Naive thymus-derived CD8-positive, alpha-beta T cell (primary cell): Measurements from ENCODE around the gene TPPP3. TPM values are rescaled to one million over a fixed set of nuclear protein-coding genes. Genes with fewer than 3 reads are reported as not detected.

Experiments used
- ATAC-seq, 2 donors: fragments of 150-1000 bp; cut with Tn5 transposase in 1 of 2; sonication (Bioruptor Pico), chemical (Tn5 transposase) in 1 of 2; 1 replicate in 1 of 2; 2 replicates in 1 of 2; pipeline ENCODE4 v1.10.0; 2021; ENCODE audit warnings: mild to moderate bottlenecking in 2 of 2, moderate library complexity in 2 of 2
- POLR2A ChIA-PET: fragments of 350-600 bp; sonication (Branson Sonifier 250); formaldehyde crosslinking; loops from one replicate; lab custom pipeline; 2021; ENCODE audit warnings: antibody characterized with exemption; lab: Charles Lee
- DNase-seq, 10 donors: peaks; one replicate each; pipeline versions ENCODE4 v3.0.0 to v3.0.0-alpha.2; 2020 to 2022
- H3K27ac Mint-ChIP-seq, 10 donors: one replicate each; pipeline ENCODE4 v1.8.0; 2020 to 2022; ENCODE audit warnings: mild to moderate bottlenecking in 10 of 10, mixed read lengths in 10 of 10, moderate library complexity in 4 of 10, inconsistent platforms in 1 of 10
- H3K27me3 Mint-ChIP-seq, 5 donors: one replicate each; pipeline ENCODE4 v1.8.0; 2021 to 2022; ENCODE audit warnings: mixed read lengths in 5 of 5
- H3K36me3 Mint-ChIP-seq, 3 donors: one replicate each; pipeline ENCODE4 v1.8.0; 2020 to 2022; ENCODE audit warnings: mixed read lengths in 3 of 3, mild to moderate bottlenecking in 2 of 3, inconsistent platforms in 1 of 3
- H3K4me1 Mint-ChIP-seq, 4 donors: one replicate each; pipeline ENCODE4 v1.8.0; 2021 to 2022; ENCODE audit warnings: mixed read lengths in 4 of 4
- H3K4me3 Mint-ChIP-seq, 10 donors: one replicate each; pipeline ENCODE4 v1.8.0; 2020 to 2022; ENCODE audit warnings: mild to moderate bottlenecking in 10 of 10, mixed read lengths in 10 of 10, moderate library complexity in 6 of 10, inconsistent platforms in 1 of 10
- H3K9me3 Mint-ChIP-seq, 9 donors: one replicate each; pipeline ENCODE4 v1.8.0; 2020 to 2022; ENCODE audit warnings: mixed read lengths in 9 of 9, mild to moderate bottlenecking in 3 of 9, inconsistent platforms in 1 of 9, moderate library complexity in 1 of 9
- polyA plus RNA-seq, 3 donors: library from polyadenylated mRNA; unstranded; fragments of 300-500 nt; fragmentation: Illumina TruSeq; gene quantifications; one replicate each; pipeline ENCODE4 v1.2.3, GENCODE V29; 2021
- total RNA-seq, 8 experiments: library from RNA in 2 of 8; stranded (reverse) in 2 of 8; gene quantifications; one replicate each; pipeline ENCODE4 v1.2.3 and lab custom pipeline; 2021 to 2026

Gene TPPP3
- total RNA-seq (not detected), polyA plus RNA-seq (not detected), total RNA-seq (lab: John Stamatoyannopoulos, UW) (0 to 0.19 (median 0) reads per million in 6 experiments)

GRCh38 chr16:67393111-67393787, at the start of gene TPPP3:
TSS of gene TPPP3 (minus strand) at chr16:67393498. CDS start at chr16:67391111, 2,387 bp downstream.
- H3K27me3 Mint-ChIP-seq = peaks cover 5 to 45% (median 19%) of the 10 kb centered on the region in 5 donors
- no peaks in the 10 kb centered on the region for H3K9me3 Mint-ChIP-seq
- H3K4me3 Mint-ChIP-seq = peak within 1 kb of the TSS; percentile 48 to 92 (median 70)
- H3K27ac Mint-ChIP-seq = peak within 1 kb of the TSS in 3 of 10 donors; percentile 53 to 78 (median 67)
- ATAC-seq = peak; percentile 71 to 72
- POLR2A ChIA-PET = no interaction called here
- H3K36me3 Mint-ChIP-seq = peaks cover 0 to 2% (median 0%) of the 10 kb centered on the region in 3 donors
- H3K4me1 Mint-ChIP-seq = peaks cover 9 to 25% (median 10%) of the 10 kb centered on the region in 4 donors
- DNase-seq = peak in 6 of 10 donors; percentile 12 to 72 (median 31)

- peaks cover 0 to 54% (median 2%) of the 10 kb centered on the region in 3 donors for H3K36me3 Mint-ChIP-seq
- no peak overlapping the region for H3K27ac Mint-ChIP-seq
- H3K4me1 Mint-ChIP-seq = peaks cover 0 to 10% (median 6%) of the 10 kb centered on the region in 4 donors
- POLR2A ChIA-PET = no interaction called here
- no peak for DNase-seq
- no peak for ATAC-seq
- H3K27me3 Mint-ChIP-seq = no peaks in the 10 kb centered on the region
- no peaks in the 10 kb centered on the region for H3K9me3 Mint-ChIP-seq
- no peak overlapping the region for H3K4me3 Mint-ChIP-seq
Measured at GRCh38 chr16:67442581-67443255, 49.4 kb upstream of the TPPP3 start.

GRCh38 chr16:67441907-67442306, 48.6 kb upstream of the TPPP3 start:
- Mint-ChIP-seq H3K27ac (peak overlapping the region in 4 of 10 donors; percentile 27 to 81 (median 54)), H3K27me3 (no peaks in the 10 kb centered on the region), H3K36me3 (peaks cover 0 to 49% (median 2%) of the 10 kb centered on the region in 3 donors), H3K4me3 (no peak overlapping the region), H3K9me3 (no peaks in the 10 kb centered on the region), H3K4me1 (peaks cover 0 to 7% (median 5%) of the 10 kb centered on the region in 4 donors)
- POLR2A ChIA-PET = no interaction called here
- ATAC-seq (no peak), DNase-seq (no peak)

GRCh38 chr16:67441271-67441753, 48.0 kb upstream of the TPPP3 start:
- DNase-seq (no peak), ATAC-seq (no peak)
- H3K4me3 Mint-ChIP-seq = no peak overlapping the region
- no peaks in the 10 kb centered on the region for H3K9me3 Mint-ChIP-seq
- H3K27me3 Mint-ChIP-seq = no peaks in the 10 kb centered on the region
- H3K36me3 Mint-ChIP-seq = peaks cover 0 to 45% (median 2%) of the 10 kb centered on the region in 3 donors
- peaks cover 0 to 5% (median under 1%) of the 10 kb centered on the region in 4 donors for H3K4me1 Mint-ChIP-seq
- POLR2A ChIA-PET = interaction anchor here (1.0 kb wide), 1 partner anchor 39 kb away, joined by 3 read pairs; the partner anchor contains the start of gene ATP6V0D1
- H3K27ac Mint-ChIP-seq = no peak overlapping the region

- DNase-seq (no peak), ATAC-seq (no peak)
- H3K4me1 Mint-ChIP-seq = peaks cover 0 to 3% (median 0%) of the 10 kb centered on the region in 4 donors
- no peak overlapping the region for H3K4me3 Mint-ChIP-seq
- no peak overlapping the region for H3K27ac Mint-ChIP-seq
- peaks cover 0 to 39% (median 2%) of the 10 kb centered on the region in 3 donors for H3K36me3 Mint-ChIP-seq
- no peaks in the 10 kb centered on the region for H3K9me3 Mint-ChIP-seq
- POLR2A ChIA-PET = no interaction called here
- no peaks in the 10 kb centered on the region for H3K27me3 Mint-ChIP-seq
Measured at GRCh38 chr16:67438824-67439393, 45.6 kb upstream of the TPPP3 start.

- ATAC-seq (no peak), DNase-seq (no peak)
- H3K27me3 Mint-ChIP-seq = no peaks in the 10 kb centered on the region
- H3K27ac Mint-ChIP-seq = peak overlapping the region in 1 of 10 donors; percentile 65
- H3K36me3 Mint-ChIP-seq = peaks cover 0 to 36% (median 2%) of the 10 kb centered on the region in 3 donors
- peaks cover 0 to 3% (median 0%) of the 10 kb centered on the region in 4 donors for H3K4me1 Mint-ChIP-seq
- no peaks in the 10 kb centered on the region for H3K9me3 Mint-ChIP-seq
- no peak overlapping the region for H3K4me3 Mint-ChIP-seq
- POLR2A ChIA-PET = no interaction called here
Measured at GRCh38 chr16:67438098-67438791, 44.9 kb upstream of the TPPP3 start.

GRCh38 chr16:67437513-67437912, 44.2 kb upstream of the TPPP3 start:
- no peaks in the 10 kb centered on the region for H3K9me3 Mint-ChIP-seq

GRCh38 chr16:67436640-67437193, 43.4 kb upstream of the TPPP3 start:
- ATAC-seq (no peak), DNase-seq (no peak)
- POLR2A ChIA-PET = no interaction called here
- Mint-ChIP-seq H3K36me3 (peaks cover 0 to 32% (median 2%) of the 10 kb centered on the region in 3 donors), H3K9me3 (no peaks in the 10 kb centered on the region), H3K27ac (peak overlapping the region in 1 of 10 donors; percentile 38), H3K27me3 (peaks cover 0 to 4% (median 3%) of the 10 kb centered on the region in 5 donors), H3K4me3 (no peak overlapping the region), H3K4me1 (peaks cover 4 to 8% (median 6%) of the 10 kb centered on the region in 4 donors)

More at GRCh38 chr16:67437513-67437912, 44.2 kb upstream of the TPPP3 start:
- ATAC-seq (no peak), DNase-seq (no peak)
- Mint-ChIP-seq H3K4me1 (peaks cover under 1 to 4% (median 2%) of the 10 kb centered on the region in 4 donors), H3K27ac (peak overlapping the region in 2 of 10 donors; percentile 56 to 65), H3K4me3 (no peak overlapping the region), H3K27me3 (peaks cover 0 to under 1% (median under 1%) of the 10 kb centered on the region in 5 donors), H3K36me3 (peaks cover 0 to 35% (median 2%) of the 10 kb centered on the region in 3 donors)
- POLR2A ChIA-PET = no interaction called here

GRCh38 chr16:67435758-67436164, 42.5 kb upstream of the TPPP3 start:
- Mint-ChIP-seq H3K27ac (no peak overlapping the region), H3K4me1 (peaks cover 4 to 10% (median 7%) of the 10 kb centered on the region in 4 donors), H3K27me3 (peaks cover 0 to 6% (median 3%) of the 10 kb centered on the region in 5 donors), H3K36me3 (peaks cover 0 to 26% (median 2%) of the 10 kb centered on the region in 3 donors), H3K4me3 (no peak overlapping the region), H3K9me3 (no peaks in the 10 kb centered on the region)
- no peak for DNase-seq
- no peak for ATAC-seq
- POLR2A ChIA-PET = no interaction called here

GRCh38 chr16:67433131-67433719, 39.9 kb upstream of the TPPP3 start:
- Mint-ChIP-seq H3K9me3 (no peaks in the 10 kb centered on the region), H3K27ac (peak overlapping the region in 1 of 10 donors; percentile 75), H3K4me1 (peaks cover 7 to 16% (median 12%) of the 10 kb centered on the region in 4 donors), H3K4me3 (no peak overlapping the region), H3K27me3 (peaks cover 6 to 26% (median 21%) of the 10 kb centered on the region in 5 donors), H3K36me3 (peaks cover 0 to 8% (median 0%) of the 10 kb centered on the region in 3 donors)
- DNase-seq (no peak), ATAC-seq (no peak)
- POLR2A ChIA-PET = interaction anchor here (0.5 kb wide), 1 partner anchor 881 kb away, joined by 3 read pairs; the partner anchor contains the start of gene CKLF

GRCh38 chr16:67432506-67432890, 39.2 kb upstream of the TPPP3 start:
- Mint-ChIP-seq H3K27me3 (peaks cover 6 to 32% (median 21%) of the 10 kb centered on the region in 5 donors), H3K9me3 (no peaks in the 10 kb centered on the region)
- POLR2A ChIA-PET = no interaction called here

More at GRCh38 chr16:67432506-67432890, 39.2 kb upstream of the TPPP3 start:
- DNase-seq (no peak), ATAC-seq (no peak)
- H3K4me1 Mint-ChIP-seq = peaks cover 9 to 16% (median 12%) of the 10 kb centered on the region in 4 donors
- H3K4me3 Mint-ChIP-seq = peak overlapping the region in 8 of 10 donors; percentile 22 to 72 (median 47)
- peaks cover 0 to under 1% (median 0%) of the 10 kb centered on the region in 3 donors for H3K36me3 Mint-ChIP-seq
- peak overlapping the region in 3 of 10 donors; percentile 46 to 65 (median 46) for H3K27ac Mint-ChIP-seq
